Activated CD4-positive, alpha-beta T cell treated with anti-CD3 and anti-CD28 coated beads for 4 hours (primary cell): ENCODE data around the gene FOXRED2.

Experiments used
- DNase-seq, 2 donors: peaks; one replicate each; pipeline ENCODE4 v3.0.0-alpha.2; 2020

The FOXRED2 gene

GRCh38 chr22:36512991-36513390 is 6.2 kb upstream of the FOXRED2 start:
- DNase-seq = no peak

DNA sequence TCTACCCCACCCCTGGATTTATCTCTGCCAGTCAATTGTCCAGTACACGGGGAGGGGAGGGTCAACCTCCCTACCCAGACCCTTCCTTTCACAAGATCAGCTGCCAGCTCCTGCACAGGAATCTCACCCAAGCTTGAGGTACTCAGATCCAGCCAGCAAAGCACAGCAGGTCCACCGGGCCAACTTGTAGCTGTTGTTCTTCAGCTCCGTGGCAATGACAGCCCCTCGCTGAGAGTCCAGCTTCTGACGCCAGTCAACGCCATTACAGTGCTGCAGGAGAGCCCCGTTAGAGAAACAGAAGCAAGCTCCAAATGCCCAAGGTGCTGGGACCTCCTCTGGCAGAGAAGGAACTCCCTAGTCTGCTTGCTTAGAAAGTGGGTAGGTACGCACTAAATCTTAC is 5.5 kb upstream of the FOXRED2 start:
- DNase-seq = no peak

- DNase-seq = peak in 1 of 2 donors; percentile 43
Measured at GRCh38 chr22:36510966-36511881, 4.4 kb upstream of the FOXRED2 start.

DNA sequence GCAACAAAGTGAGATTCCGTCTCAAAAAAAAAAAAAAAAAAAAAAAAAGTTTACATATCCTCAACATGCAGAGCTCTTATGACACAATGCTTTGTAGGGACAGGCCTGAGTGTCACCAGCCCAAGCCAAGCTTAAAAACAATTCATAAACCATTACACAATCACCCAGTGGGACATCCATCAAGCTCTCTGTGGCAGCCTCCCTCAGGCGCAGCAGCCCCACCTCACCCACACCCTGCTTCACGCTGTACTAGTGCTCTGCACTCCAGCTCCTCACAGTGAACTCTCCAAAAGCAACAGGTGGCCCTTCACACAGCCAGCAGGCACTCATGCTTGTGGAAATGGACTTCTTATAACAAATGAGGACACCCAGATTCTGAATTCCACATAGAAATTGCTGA is 3.5 kb upstream of the FOXRED2 start:
- DNase-seq = no peak

DNA sequence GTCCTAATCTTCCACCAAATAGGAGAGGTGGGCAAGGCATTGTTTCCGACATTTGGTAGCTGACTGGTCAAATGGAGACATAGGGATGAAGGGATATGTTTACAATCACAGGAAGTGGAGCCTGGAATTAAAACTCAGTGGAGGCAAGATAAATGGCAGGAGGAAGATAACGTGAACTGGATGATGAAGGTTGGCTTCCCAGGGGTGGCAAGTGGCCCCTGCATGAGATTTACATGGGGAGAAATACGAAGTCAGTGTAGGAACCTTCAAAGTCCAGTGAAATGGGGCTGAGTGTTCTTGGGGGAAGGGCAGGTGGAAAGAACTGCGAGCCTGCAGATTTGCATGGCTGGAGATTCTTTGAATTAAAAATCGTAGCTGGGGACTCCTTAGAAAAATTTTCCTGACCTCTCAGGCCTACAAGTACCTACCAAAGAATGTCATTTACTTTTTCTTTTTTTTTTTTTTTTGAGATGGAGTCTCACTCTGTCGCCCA is 724 bp upstream of the FOXRED2 start:
- no peak for DNase-seq

DNA sequence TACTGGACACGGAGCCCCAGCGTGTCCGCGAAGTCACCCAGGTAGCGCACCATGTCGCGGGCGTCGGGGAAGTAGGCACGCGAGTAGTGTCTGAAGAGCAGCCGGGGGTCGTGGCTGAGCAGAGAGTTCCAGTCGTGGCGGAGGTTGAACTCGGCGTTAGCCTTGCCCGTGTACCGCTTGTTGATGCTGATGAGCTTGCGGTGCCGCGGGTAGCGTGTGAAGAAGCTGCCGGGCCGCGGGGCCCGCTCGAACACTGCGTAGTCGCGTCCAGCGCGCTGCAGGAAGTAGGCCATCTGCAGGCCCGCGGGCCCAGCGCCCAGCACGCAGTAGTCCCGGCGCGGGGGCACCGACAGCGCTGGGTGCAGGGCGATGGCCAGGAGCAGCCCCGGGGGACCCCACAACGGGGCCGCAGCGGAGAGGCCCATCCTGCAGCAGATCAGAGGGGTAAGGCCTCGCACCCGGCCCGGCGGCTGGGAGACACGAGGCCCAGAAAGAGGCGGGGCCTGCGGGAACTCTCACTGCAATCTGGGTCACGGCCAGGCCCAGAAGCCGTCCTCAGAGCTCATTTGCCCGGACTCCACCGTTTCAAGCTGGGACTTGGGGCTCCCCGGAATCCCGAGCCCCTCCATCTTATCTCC is 723 bp downstream of the FOXRED2 start:
- DNase-seq = no peak

DNA sequence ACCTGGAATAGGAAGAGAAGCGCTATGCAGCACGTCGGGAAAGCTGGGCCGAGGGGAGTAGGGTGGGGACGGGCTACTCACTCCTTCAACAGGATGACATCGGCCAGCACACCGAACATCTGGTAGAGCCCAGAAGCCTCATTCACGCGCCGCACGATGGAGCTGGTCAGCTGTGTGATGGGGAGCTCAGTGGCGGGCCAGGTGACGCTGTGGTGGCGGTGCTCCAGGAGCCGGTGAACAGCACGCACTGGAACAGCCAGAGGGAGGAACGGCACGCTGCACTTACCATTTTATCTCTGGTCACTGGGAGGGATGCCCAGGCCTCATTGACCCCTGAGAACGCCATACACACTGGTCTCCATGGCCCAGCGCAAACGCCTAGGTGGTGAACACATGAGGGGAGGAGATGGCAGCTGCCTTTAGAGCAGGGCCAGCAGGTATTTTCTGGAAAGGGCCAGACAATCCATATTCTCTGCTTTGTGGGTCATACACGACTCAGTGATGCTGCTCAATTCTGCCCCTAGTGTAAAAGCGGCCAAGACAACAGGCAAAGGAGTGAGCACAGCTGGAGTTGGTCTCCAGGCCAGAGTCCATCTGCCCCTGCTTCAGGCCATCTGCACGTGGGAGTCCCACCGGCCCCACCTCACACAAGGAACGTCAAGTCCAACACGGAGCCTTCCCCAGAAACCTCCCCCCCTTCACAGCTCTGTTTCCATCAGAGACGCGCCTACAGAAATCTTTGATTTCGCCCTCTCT is 8.8 kb downstream of the FOXRED2 start:
- no peak for DNase-seq

- no peak for DNase-seq
Measured at GRCh38 chr22:36493690-36494110, 13.1 kb downstream of the FOXRED2 start.

GRCh38 chr22:36492109-36492508 is 14.7 kb downstream of the FOXRED2 start:
- DNase-seq = no peak

- no peak for DNase-seq
Measured at GRCh38 chr22:36491155-36491554, 15.7 kb downstream of the FOXRED2 start.

DNA sequence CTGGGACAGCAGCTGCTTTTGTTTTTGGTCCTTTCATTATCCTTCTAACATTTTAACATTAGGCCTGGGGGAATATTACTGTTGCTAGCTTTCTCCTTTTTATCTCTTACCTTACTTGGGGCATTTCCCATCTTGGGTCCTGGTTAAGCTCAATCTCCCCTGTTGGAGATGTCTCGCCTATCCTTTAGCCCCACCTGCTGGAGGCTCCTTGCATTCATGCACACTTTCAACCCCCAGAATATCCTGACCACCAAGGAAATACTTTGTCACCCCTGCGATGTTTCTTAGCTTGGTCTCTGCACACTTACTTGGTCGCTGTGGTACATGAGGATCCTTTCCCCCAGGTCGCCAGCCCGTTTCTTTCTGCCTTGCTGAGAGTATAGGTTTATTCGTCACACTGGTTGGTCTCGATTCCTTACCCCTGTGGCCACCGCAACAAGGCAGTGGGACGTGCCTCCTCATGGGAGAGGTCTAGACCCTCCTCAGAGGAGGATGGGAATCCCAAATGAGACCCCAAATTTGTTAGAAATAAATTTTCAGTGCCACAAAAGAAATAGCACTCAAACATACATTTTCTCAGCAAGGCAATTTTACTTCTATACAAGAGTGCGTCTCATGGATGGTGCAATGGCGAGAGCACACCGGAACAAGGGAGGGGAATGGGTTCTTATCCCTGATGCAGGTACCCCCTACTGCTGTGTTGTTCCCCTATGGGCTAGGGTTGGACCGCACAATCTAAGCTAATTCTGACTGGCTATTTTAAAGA is 20.0 kb downstream of the FOXRED2 start:
- DNase-seq = peak; percentile 69 to 74

DNA sequence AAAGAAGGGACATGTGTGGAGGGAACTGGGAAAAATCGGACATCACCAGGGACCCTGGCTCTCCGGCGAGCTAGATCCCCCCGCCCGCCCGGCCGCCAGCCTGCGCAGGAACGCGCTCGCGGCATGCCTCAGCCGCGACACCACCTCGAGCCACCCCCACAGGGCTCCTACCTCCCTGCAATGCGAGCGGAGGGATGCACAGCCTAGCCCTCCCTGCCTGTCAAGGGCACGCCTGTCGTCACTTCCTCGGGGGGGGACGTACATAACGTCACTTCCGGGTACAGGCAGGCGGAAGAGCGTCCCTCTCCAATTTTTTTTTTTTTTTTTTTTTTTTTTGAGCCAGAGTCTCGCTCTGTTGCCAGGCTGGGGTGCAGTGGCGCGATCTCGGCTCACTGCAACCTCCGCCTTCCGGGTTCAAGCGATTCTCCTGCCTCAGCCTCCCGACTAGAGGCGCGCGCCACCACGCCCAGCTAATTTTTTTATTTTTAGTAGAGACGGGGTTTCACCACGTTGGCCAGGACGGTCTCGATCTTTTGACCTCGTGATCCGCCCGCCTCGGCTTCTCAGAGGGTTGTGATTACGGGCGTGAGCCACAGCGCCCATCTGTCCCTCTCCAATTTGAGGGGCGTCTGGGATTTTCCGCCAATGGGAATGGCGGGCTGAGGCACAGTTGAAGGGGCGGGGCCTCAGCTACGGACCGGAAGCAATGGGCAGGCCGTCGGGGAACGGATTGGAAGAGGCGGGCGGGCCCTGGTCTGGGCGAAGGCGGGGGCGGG is 25.3 kb downstream of the FOXRED2 start, which contains the start of gene TXN2:
Gene TXN2 (minus strand): TSS at position 248 of the 776 bp plus-strand sequence. CDS start 803 bp downstream, outside the sequence.
- DNase-seq = peak; percentile 95

DNA sequence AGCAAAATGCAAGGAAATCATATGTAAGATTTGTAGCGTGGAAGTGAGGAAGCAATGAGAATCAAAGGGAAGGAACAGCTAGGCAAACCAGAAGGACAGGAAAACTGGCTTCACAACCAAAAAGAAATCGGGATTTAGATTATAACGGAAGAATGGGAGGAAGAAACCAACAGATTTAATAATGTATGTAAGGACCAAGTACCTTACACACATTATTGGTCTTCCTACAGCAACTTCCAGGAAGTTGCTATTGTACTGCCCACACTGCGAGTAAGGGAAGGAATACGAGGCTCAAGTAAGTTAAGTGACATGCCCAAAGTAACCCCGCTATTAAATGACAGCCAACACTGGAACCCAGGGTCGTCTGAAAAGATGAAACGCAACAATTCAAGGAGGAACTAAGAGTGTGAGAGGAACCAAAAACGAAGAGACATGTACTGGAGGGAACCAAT is 25.9 kb downstream of the FOXRED2 start:
- DNase-seq = no peak

DNA sequence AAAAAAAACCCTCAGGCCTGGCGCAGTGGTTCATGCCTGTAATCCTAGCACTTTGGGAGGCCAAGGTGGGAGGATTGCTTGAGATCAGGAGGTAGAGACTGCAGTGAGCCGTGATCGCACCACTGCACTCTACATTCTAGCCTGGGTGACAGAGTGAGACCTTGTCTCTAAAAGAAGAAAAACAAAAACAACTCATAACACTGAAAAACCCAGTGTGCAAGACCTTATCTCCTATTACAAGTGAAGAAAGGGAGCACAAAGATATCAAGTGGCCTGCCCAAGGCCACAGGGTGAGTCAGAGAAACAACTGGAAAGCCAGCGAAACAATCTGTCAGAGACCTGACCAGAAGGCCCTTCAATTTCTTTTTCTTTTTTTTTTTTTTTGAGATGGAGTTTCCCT is 27.9 kb downstream of the FOXRED2 start:
- no peak for DNase-seq

GRCh38 chr22:36475341-36475740 is 31.5 kb downstream of the FOXRED2 start:
- DNase-seq = no peak

DNA sequence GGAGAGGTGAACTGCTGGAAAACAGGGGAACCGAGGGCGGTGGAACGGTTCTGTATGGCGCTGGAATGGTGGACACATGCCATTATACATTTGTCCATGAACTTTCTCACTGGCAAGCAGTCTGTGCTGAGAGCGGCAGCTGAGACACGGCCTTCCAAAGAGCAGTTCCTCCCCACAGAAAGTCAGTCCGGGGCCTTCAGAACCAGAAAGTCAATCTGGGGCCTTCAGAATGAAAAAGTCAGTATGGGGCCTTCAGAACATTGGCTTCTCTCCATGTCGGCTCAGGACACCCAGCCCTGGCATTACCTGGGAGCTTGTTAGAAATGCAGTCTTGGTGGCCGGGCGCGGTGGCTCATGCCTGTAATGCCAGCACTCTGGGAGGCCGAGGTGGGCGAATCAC is 34.2 kb downstream of the FOXRED2 start:
- no peak for DNase-seq

GRCh38 chr22:36471341-36471821 is 35.5 kb downstream of the FOXRED2 start:
- no peak for DNase-seq

- no peak for DNase-seq
Measured at GRCh38 chr22:36470994-36471331, 35.9 kb downstream of the FOXRED2 start.

DNA sequence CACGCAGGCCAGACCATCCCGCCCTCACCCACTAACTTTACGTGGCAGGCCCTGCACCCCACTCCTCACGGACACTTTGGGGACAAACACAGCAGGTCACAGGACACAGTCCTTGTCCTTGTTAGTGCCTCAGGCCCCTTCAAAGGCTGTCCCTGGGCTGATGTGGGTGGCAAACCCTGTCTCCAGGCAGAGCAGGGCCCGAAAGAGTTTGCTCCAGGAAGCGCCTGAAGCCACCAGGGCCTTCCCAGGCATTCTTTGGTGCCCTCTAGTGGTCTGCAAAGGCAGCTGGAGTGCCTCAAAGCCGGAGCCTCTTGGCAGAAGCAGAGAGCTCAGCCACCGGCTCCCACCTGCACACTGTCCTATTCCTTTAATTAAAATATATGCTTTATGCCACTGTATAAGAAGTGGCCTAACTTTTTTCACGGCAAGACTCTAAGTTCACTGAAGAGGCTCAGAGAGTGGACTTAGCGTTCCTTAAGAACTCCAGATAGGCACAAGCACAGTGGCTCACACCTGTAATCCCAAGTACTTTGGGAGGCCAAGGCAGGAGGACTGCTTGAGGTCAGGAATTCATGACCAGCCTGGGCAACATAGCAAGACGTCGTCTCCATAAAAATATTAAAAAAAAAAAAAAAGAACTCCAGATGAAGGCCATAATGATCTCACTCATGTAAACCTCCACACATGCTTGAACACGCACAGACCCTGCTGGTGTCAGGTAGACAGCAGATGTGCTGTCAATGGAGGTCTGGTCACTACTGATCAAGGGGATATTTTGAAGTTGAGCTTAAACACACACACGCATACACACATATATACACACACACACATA is 36.5 kb downstream of the FOXRED2 start:
- DNase-seq = peak; percentile 81 to 85

- no peak for DNase-seq
Measured at GRCh38 chr22:36469094-36469710, 37.6 kb downstream of the FOXRED2 start.
